Midbrain (tissue), 1 donor: ENCODE measurements around the gene RNF5.
A peak's percentile ranks its signal among the peaks of the same experiment; 100 is the strongest.
"Not testable (repeated sequence)": the region's sequence is repeated elsewhere in the genome, so short reads cannot be mapped to it uniquely, and the experiment has no call there.

Experiments
- DNase-seq: peaks from one replicate; lab custom pipeline; 2025; lab: John Stamatoyannopoulos, UW

The RNF5 gene

GRCh38 chr6:32189069-32189741, 11.0 kb downstream of the RNF5 start:
- no peak for DNase-seq

GRCh38 chr6:32189742-32190053, 11.5 kb downstream of the RNF5 start:
- no peak for DNase-seq

DNA sequence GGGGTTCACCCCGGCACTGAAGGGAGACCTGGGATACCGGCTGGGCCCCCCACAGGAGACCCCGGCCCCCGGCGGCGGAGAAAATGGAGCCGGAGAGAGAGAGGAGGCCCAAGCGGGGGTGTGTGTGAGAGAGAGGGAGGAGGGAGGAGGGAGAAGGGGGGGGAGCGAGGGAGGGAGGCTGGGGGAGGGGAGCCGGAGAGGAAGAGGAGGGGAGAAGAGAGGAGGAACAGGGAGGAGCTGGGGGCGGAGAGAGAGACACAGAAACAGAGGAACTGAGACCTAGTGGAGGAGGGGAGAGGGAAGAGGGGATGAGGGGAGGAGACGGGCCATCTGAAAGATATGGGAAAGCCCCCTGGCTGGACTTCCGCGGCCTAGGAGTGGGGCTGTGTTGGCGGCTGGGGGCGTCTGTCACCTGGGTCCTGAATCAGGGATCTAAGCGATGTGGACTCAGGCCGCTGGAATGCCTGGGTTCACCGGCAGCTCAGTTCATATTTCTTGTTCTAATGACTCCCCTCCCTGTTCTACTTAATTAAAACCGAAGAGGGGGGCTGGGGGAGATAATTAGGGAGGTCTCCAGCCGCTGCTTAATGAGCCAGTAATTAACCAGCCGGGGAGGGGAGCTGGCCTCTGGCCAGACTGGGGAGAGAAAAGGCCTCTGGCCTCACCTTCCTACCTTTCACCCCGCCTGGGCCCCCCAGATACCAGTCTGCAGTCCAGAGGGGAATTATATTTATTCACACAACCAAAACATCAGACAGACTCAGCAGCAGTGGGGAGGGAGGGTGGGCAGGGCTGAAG, 12.0 kb downstream of the RNF5 start, which contains the start of gene PBX2:
PBX2 (minus strand) TSS at position 149 of the 798 bp plus-strand sequence. CDS start 287 bp downstream, outside the sequence.
- DNase-seq: peak; percentile 89

GRCh38 chr6:32190911-32191677, 12.9 kb downstream of the RNF5 start:
- DNase-seq: no peak

DNA sequence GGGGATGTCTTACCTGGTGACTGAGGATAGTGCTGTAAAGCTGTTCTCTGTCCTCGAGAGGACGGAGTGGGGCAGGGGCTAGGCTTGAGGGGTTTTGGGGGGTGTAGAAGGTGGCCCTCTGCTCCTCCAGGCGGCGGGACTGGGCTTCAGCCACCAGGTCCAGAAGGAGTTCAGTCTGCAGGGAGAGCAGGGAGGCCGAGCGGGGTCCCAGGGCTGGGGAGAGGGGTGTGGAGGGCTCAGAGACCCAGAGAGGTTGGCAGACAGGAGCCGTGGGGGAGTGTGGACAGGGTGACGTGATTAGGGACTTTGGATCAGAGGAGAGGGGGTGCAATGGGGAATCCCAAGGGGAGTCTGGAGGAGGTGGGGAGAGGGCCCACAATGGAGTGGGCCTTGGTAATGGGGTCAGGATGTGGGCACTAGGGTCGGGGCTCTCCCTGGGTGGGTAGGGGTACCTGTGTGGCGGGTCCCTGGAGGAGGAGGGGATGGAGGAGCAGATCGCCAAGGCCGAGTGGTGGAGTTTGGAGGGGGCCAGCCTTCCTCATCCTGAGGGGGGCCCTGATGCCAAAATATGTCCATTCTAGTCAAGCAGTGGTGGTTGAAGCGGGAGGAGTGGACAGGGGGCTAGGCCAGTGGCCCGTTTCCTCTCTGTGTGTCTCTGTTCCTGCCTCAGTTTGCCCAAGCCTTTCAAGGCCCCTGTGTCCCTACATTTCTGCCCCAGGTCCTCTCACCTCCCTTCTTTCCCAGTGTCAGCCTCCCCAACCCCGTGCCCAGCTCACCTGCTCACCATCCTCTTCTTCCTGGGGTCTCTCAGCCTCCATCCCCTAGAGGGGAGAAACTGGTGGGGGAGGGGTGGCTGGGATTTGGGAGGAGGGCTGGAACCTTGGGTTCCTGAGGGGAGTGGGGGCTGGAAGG, 13.7 kb downstream of the RNF5 start:
- no peak for DNase-seq

GRCh38 chr6:32192608-32193039, 14.4 kb downstream of the RNF5 start, which contains the start of gene GPSM3:
Gene GPSM3, minus strand, starts transcription at chr6:32192643. Its CDS starts 130 bp downstream, at chr6:32192513.
- DNase-seq: no peak

GRCh38 chr6:32193096-32193495, 14.9 kb downstream of the RNF5 start:
- not testable (repeated sequence) for DNase-seq

DNA sequence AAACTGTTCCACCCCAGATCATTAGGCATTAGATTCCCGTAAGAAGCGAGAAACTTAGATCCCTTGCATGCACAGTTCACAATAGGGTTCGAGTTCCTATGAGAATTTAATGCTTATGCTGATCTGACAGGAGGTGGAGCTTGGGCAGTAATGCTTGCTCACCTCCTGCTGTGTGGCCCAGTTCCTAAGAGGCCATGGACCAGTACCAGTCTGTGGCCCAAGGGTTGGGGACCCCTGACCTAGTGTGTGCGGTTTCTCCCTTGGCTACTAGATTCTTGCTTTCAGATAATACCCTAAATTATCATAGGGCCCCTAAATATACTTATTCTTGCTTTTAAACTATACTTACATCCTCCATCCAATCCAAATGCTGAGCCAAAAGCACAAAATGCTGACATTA, 16.2 kb downstream of the RNF5 start:
- DNase-seq: no peak

DNA sequence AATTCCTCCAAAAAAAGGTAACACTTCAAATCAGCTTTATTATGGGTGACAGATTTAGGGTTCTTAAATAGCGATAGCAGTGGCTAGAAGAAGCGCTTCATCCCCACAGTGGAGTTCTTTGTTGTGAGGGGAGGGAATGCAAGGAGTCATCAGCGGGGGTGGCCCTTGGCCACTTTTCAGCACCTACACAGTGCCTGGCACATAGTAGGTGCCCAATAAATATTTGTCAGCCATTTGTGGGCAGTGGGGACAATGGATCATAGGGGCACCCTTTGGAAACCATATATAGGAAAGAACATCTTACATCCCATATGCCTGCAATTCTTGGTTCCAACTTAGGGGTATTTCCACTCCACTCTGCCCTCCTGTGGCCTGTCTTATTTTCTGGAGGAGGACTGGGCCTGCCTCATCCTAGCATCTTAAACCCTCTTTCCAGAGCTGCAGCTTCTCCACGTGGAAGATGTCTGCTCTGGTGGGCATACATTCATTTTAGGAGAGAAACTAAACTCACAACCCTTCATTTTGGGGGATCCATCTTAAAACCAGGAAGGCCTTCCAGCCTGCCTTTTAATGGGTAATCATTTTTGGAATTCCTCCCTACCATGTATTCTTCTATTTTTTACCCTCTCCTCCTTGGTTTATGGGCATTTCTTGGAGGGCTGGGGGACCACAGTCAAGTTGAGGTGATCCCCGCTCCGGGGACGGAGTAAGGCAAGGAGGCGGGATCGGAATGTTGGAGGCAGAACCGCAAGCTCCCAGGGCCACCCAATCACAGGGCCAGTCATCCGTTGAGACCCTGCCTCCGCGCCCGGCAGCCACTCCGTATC, 16.8 kb downstream of the RNF5 start:
- DNase-seq: peak; percentile 74

- peak; percentile 100 for DNase-seq
These were observed 17.4 kb downstream of the RNF5 start for GRCh38 chr6:32195652-32195901.

GRCh38 chr6:32195902-32196681, 17.9 kb downstream of the RNF5 start:
- DNase-seq: peak; percentile 92

DNA sequence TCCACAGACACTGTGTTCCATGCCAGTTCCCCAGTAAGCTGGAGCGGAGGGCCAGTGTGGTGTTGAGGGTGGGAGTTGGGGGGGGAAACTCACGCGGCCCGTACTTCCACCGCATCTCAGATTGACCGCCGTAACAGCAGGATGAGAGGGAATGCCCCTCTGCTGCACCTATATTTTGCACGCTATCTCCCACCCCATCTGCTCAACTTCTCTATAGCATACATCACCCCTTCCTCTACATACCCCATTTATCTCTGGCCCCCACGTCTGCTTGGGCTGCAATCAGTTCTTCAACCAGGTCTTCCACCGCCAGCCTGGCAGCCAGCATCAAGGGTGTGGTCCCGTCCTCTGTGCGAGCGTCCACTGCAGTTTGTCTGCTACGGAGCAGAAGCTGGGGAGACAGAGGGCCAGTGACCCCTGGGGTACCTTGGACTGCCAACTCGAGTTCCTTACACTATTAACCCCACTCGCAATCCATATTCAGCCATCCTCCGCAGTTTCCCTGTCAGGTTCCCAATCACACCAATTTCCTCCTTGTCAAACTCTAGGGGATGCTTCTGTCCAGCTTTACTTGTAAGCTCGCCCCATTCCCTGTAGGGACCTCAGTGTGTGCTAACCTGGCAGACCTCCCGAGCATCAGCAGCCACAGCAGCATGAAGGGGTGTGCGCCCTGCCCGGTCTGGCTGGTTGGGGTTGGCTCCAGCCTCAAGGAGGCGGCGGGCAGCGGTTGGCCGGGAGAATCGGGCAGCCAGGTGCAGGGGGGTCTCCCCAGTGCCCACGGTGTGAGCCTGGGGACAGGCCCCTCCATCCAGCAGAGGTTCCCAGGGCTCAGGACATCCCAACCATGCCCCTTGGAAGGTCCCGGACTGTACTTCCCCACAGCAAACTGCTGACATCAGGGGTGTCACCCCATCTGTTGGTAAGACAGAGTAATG, 18.7 kb downstream of the RNF5 start:
- peak; percentile 43 for DNase-seq

DNA sequence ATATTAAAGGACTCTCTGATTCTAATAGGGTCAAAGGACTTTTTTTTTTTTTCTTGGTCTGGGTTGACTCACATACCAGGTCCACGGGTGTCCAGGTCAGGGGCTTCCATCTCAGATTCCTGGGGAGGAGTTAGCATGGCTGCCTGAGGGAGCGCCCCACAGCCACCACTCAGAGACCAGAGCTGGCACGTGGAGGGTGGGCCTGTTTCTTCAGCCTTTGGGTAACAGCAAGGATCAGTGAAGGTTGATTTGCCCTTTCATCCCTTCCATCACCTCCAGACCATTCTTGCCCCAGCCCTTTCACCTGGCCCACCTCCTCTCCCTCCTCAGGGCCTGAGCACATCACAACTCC, 20.1 kb downstream of the RNF5 start:
- DNase-seq: no peak

- DNase-seq: no peak
These were observed 20.7 kb downstream of the RNF5 start for GRCh38 chr6:32198866-32199265.

DNA sequence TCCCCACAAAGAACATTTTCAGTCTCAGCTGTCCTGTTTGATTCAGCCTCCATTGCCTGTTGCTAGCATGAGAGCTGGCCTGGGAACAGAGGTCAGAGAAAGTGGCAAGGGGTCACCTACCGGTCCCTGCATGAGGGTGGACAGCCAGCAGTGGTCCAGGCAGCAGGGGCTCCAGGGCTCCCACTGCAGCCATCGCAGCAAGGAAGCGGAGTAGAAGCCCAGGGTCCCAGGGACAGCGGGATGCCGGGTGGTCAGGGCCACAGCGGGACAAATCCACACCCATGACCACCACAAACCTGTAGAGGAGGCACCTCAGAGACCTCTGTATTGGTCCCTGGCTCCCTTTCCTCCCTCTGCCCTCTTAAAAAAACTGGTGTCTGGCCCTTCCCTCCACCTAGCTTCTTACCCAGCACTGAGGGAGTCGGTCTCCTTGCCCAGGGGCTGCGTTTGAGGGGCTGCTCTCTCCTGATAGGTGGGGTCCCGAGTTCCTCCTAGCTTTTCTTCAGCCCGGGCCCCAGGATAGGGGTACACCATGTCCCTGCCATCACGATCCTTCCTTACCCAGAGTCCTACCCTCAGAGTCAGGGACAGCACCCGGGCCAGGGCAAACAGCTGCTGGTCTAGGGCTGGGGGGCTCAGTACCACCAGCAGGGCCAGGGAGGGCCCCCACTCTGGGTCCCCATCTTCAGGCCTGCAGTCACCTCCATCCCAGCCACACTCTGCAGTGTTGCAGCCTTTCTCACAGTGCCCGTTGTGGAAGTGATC, 22.7 kb downstream of the RNF5 start:
- DNase-seq: no peak

DNA sequence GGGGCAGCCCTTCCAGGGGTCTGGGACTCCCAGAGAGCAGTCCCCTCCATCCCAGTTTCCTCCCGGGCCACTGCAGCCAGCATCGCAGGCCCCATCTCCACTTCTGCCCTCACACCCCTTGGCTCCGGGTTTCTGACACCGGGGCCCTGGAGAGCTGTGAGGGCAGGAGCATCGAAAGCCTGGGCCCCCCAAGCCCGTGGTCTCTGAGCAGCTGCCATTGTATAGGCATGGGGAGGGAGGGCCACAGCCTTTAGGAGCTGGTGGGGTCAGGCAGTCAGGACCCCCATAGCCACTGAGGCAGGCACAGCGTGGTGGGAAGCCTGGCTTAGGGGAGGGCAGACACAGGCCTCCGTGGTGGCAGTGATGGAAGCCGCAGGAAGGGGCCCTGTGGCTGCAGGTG, 24.0 kb downstream of the RNF5 start:
- no peak for DNase-seq

- DNase-seq: no peak
These were observed 25.4 kb downstream of the RNF5 start for GRCh38 chr6:32203426-32204267.
